Omental fat pad (tissue), 4 donors: ENCODE data around the gene DBN1. TPM values are rescaled to one million over a fixed set of nuclear protein-coding genes. Genes with fewer than 3 reads are reported as not detected.

Source experiments
- ATAC-seq: fragments of 150-250 bp; one replicate; pipeline ENCODE4 v1.9.1; 2016; ENCODE audit warnings: mild to moderate bottlenecking, moderate library complexity; ENCODE audit not compliant: low FRiP score
- DNase-seq: peaks from one replicate; pipeline ENCODE4 v3.0.0-alpha.2; 2019; ENCODE audit warnings: low spot score
- CTCF ChIP-seq, 3 donors: fragments of 450-650 bp; IDR thresholded peaks; one replicate each; pipeline ENCODE4 v1.5.1; 2016 to 2017; ENCODE audit warnings: antibody characterized with exemption in 3 of 3, mild to moderate bottlenecking in 3 of 3, moderate library complexity in 2 of 3
- total RNA-seq, 4 donors: library from RNA; depleted of rRNA; stranded (reverse); fragments of >200 nt; gene quantifications; one replicate each; pipeline ENCODE4 v1.1.0, GENCODE V29; 2016

DBN1 gene
- total RNA-seq, 4 donors from 2014 or later, result 33.5 to 78.5 (median 38.3) TPM

GRCh38 chr5:177476531-177477233 is 3.2 kb upstream of the DBN1 start:
- no peak for ATAC-seq
- no peak for DNase-seq
- TF ChIP-seq CTCF (IDR thresholded peaks at IDR 0.05), result no peak

GRCh38 chr5:177475563-177476427 is 2.4 kb upstream of the DBN1 start:
- TF ChIP-seq CTCF (IDR thresholded peaks at IDR 0.05), result no peak
- ATAC-seq, result no peak
- no peak for DNase-seq

GRCh38 chr5:177474846-177475562 is 1.6 kb upstream of the DBN1 start:
- DNase-seq, result no peak
- no peak for TF ChIP-seq CTCF (IDR thresholded peaks at IDR 0.05)

GRCh38 chr5:177474002-177474476 is 605 bp upstream of the DBN1 start:
- DNase-seq, result no peak
- no peak for ATAC-seq
- TF ChIP-seq CTCF (IDR thresholded peaks at IDR 0.05), result no peak

More at GRCh38 chr5:177474846-177475562, 1.6 kb upstream of the DBN1 start:
- no peak for ATAC-seq

- DNase-seq (no peak), ATAC-seq (peak; percentile 39)
- no peak for TF ChIP-seq CTCF (IDR thresholded peaks at IDR 0.05)
Observed at GRCh38 chr5:177472460-177473442, 683 bp downstream of the DBN1 start.
